OCI-LY3 (cell line): ENCODE results near the gene KRTAP1-5.

Experiments
- H2AFZ ChIP-seq: fragments of 200-600, 300-600 bp; shearing (Covaris generic); 2 replicates; pipeline ENCODE4 v1.6.0; 2014; ENCODE audit warnings: antibody characterized with exemption, low read depth, low read length
- H3K27ac ChIP-seq: fragments of 200-600, 300-600 bp; sonication (generic); 2 replicates; pipeline ENCODE4 v1.5.1; 2014; ENCODE audit warnings: mild to moderate bottlenecking, low read length, moderate library complexity, mixed read lengths
- H3K27me3 ChIP-seq: fragments of 200-600, 300-600 bp; sonication (generic); 2 replicates; pipeline ENCODE4 v1.6.1; 2014; ENCODE audit warnings: low read depth, low read length, mixed read lengths
- H3K36me3 ChIP-seq: fragments of 200-600, 300-600 bp; sonication (generic); replicated peaks from 2 replicates; pipeline ENCODE3; 2014; ENCODE audit warnings: low read depth, low read length, mixed read lengths
- H3K4me1 ChIP-seq: fragments of 300-600, 200-600 bp; sonication (generic); 2 replicates; pipeline ENCODE4 v1.6.1; 2014; ENCODE audit warnings: low read length, mixed read lengths
- H3K4me2 ChIP-seq: fragments of 200-600, 300-600 bp; sonication (generic); 2 replicates; pipeline ENCODE4 v1.6.1; 2014; ENCODE audit warnings: low read length, mixed read lengths
- H3K4me3 ChIP-seq: fragments of 300-600, 200-600 bp; sonication (generic); 2 replicates; pipeline ENCODE4 v1.5.1; 2014; ENCODE audit warnings: antibody characterized with exemption, mild to moderate bottlenecking, low read length, moderate library complexity
- H3K79me2 ChIP-seq: fragments of 300-600, 200-600 bp; shearing (Covaris generic); 2 replicates; pipeline ENCODE4 v1.6.1; 2014; ENCODE audit warnings: mild to moderate bottlenecking, low read length, mixed read lengths
- H3K9ac ChIP-seq: fragments of 300-600, 200-600 bp; shearing (Covaris generic); 2 replicates; pipeline ENCODE4 v1.6.0; 2014; ENCODE audit warnings: mild to moderate bottlenecking, low read length, moderate library complexity
- H3K9me3 ChIP-seq: fragments of 200-600, 300-600 bp; shearing (Covaris generic); 2 replicates; pipeline ENCODE4 v1.6.1; 2014; ENCODE audit warnings: low read length, mixed read lengths; ENCODE audit not compliant: insufficient read depth
- H4K20me1 ChIP-seq: fragments of 200-600, 300-600 bp; sonication (generic); 2 replicates; pipeline ENCODE4 v1.6.1; 2016; ENCODE audit warnings: low read length, mixed read lengths; ENCODE audit not compliant: insufficient read depth
- CTCF ChIP-seq: fragments of 200-600, 300-600 bp; sonication (generic); IDR thresholded peaks from 2 replicates; pipeline ENCODE4 v1.5.1; 2014; ENCODE audit warnings: antibody characterized with exemption, low read length, low read depth
- EZH2phosphoT487 ChIP-seq: fragments of 200-600 bp; shearing (Covaris generic); IDR thresholded peaks from 2 replicates; pipeline ENCODE4 v1.6.1; 2018; ENCODE audit warnings: antibody characterized with exemption, mixed run types, low read depth

Gene KRTAP1-5

DNA sequence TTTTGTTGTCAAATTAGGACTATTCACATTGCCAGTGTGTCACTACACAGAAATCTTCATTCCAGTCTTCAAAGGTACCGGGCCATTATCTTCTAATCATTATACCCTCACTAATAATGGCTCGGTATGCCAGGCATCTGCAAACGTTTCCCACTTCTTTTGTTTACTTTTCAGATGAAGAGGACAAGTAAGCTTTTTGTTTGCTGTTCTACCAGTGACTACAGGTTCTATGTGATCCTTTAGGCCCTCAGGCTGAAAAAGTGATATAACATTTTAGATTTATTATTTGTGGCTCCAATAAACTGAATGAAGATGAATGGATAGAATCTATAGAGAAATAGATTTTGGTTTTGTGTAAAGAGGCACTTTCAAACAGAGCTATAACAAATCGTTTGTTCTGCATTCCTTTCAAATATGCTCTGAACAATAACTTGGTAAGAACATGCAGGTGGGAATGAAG, 17.7 kb downstream of the KRTAP1-5 start:
- Histone ChIP-seq H3K9me3 (no peaks in the 10 kb centered on the region), H2AFZ (no peak overlapping the region), H3K4me1 (no peaks in the 10 kb centered on the region), H3K4me2 (no peak overlapping the region), H3K36me3 (no peaks in the 10 kb centered on the region), H3K4me3 (no peak overlapping the region), H3K9ac (no peak overlapping the region), H3K27me3 (peaks cover 16% of the 10 kb centered on the region), H3K27ac (no peak overlapping the region), H4K20me1 (no peaks in the 10 kb centered on the region), H3K79me2 (no peaks in the 10 kb centered on the region)
- TF ChIP-seq CTCF (no peak), EZH2phosphoT487 (no peak)

DNA sequence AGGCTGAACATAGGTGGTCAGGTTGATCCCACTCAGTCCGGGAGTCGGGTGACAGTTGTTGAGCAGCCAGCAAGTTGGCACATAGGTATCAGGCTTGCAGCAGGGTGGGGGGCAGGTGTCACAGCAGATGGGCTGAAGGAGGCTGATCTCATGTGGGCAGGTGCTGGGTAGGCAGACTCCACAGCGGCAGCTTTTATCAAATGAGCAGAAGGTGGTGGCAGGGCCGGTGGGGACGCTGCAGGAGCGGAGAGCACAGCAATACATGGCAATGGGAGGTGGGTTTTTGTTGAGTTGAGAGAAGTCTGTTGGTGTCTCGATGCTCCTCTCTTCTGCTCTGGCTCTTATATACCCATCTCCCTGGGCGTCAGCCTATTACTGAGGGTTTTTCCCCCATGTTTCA, 18.2 kb downstream of the KRTAP1-5 start, which contains the start of gene KRTAP3-1:
TSS of gene KRTAP3-1 (minus strand) at position 318 of the 400 bp plus-strand sequence. CDS start at position 264, 54 bp downstream.
- H3K4me2 ChIP-seq, result no peak within 1 kb of the TSS
- H3K79me2 ChIP-seq, result no peaks in the 10 kb centered on the region
- no peak for TF ChIP-seq EZH2phosphoT487
- no peak for TF ChIP-seq CTCF

GRCh38 chr17:41004397-41004796, 22.6 kb downstream of the KRTAP1-5 start:
- no peak overlapping the region for H3K27ac ChIP-seq
- peaks cover 27% of the 10 kb centered on the region for H3K27me3 ChIP-seq
- no peaks in the 10 kb centered on the region for H3K79me2 ChIP-seq
- TF ChIP-seq CTCF, result no peak
- H3K4me2 ChIP-seq, result no peak overlapping the region
- no peaks in the 10 kb centered on the region for H3K4me1 ChIP-seq
- H3K9ac ChIP-seq, result no peak overlapping the region
- H3K9me3 ChIP-seq, result no peaks in the 10 kb centered on the region
- no peak overlapping the region for H3K4me3 ChIP-seq
- no peak overlapping the region for H2AFZ ChIP-seq
- no peaks in the 10 kb centered on the region for H4K20me1 ChIP-seq
- H3K36me3 ChIP-seq, result no peaks in the 10 kb centered on the region

More for the DNA sequence above, 18.2 kb downstream of the KRTAP1-5 start, which contains the start of gene KRTAP3-1:
- Histone ChIP-seq H3K4me1 (no peaks in the 10 kb centered on the region), H3K9ac (no peak within 1 kb of the TSS), H3K36me3 (no peaks in the 10 kb centered on the region), H3K27ac (no peak within 1 kb of the TSS), H4K20me1 (no peaks in the 10 kb centered on the region), H3K27me3 (peaks cover 21% of the 10 kb centered on the region), H3K9me3 (no peaks in the 10 kb centered on the region), H3K4me3 (no peak within 1 kb of the TSS), H2AFZ (no peak within 1 kb of the TSS)

DNA sequence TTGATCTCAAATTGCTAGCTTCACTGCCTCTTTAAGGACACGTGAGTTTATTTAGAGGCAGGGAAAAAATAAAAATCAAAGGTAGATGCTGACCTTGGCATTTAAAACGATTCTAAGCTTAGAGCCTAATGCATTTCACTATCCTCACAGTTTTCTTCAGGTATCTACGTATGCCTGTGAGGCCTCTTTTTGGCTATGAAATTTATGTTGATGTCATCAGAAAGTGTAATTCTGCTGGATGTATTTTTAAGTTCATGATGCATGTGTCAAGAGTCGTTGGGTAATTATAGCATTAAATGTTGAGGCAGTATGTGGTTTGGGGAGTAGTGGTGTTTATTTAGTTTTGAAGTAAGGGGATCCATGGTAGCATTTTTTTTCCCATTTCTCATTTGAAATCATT, 23.1 kb downstream of the KRTAP1-5 start:
- no peak overlapping the region for H3K9ac ChIP-seq
- H3K79me2 ChIP-seq, result no peaks in the 10 kb centered on the region
- no peaks in the 10 kb centered on the region for H3K36me3 ChIP-seq
- no peak overlapping the region for H3K4me3 ChIP-seq
- peaks cover 29% of the 10 kb centered on the region for H3K27me3 ChIP-seq
- H3K9me3 ChIP-seq, result no peaks in the 10 kb centered on the region
- H3K4me2 ChIP-seq, result no peak overlapping the region
- TF ChIP-seq EZH2phosphoT487 (no peak), CTCF (no peak)
- H3K4me1 ChIP-seq, result no peaks in the 10 kb centered on the region
- H3K27ac ChIP-seq, result no peak overlapping the region
- no peak overlapping the region for H2AFZ ChIP-seq
- H4K20me1 ChIP-seq, result no peaks in the 10 kb centered on the region
